HG03342 (cell line): Measurements from ENCODE around the gene SDCCAG8.
"Not testable (repeated sequence)": the region's sequence is repeated elsewhere in the genome, so short reads cannot be mapped to it uniquely, and the experiment has no call there.

Experiments used
- ATAC-seq: cut with Tn5 transposase; IDR thresholded peaks from one replicate; pipeline ENCODE4 v1.9.1; 2021; ENCODE audit warnings: mild to moderate bottlenecking, moderate library complexity; ENCODE audit not compliant: unreplicated experiment

SDCCAG8 gene

GRCh38 chr1:243255791-243256512 is at the start of gene SDCCAG8:
TSS of gene SDCCAG8 (plus strand) at chr1:243256041. CDS start at chr1:243256174, 133 bp downstream.
- peak; percentile 72 for ATAC-seq

GRCh38 chr1:243211984-243212383 is 43.9 kb upstream of the SDCCAG8 start:
- not testable (repeated sequence) for ATAC-seq

GRCh38 chr1:243213045-243213787 is 42.6 kb upstream of the SDCCAG8 start:
- ATAC-seq: no peak

GRCh38 chr1:243215276-243215875 is 40.5 kb upstream of the SDCCAG8 start:
- not testable (repeated sequence) for ATAC-seq

- no peak for ATAC-seq
Observed at GRCh38 chr1:243216741-243217140, 39.1 kb upstream of the SDCCAG8 start.

- no peak for ATAC-seq
Observed at GRCh38 chr1:243217349-243217748, 38.5 kb upstream of the SDCCAG8 start.

GRCh38 chr1:243218059-243218458 is 37.8 kb upstream of the SDCCAG8 start:
- ATAC-seq: no peak

- ATAC-seq: no peak
Observed at GRCh38 chr1:243227622-243228021, 28.2 kb upstream of the SDCCAG8 start.

- ATAC-seq: no peak
Observed at GRCh38 chr1:243229526-243229925, 26.3 kb upstream of the SDCCAG8 start.

GRCh38 chr1:243230914-243231313 is 24.9 kb upstream of the SDCCAG8 start:
- no peak for ATAC-seq

GRCh38 chr1:243233908-243234307 is 21.9 kb upstream of the SDCCAG8 start:
- no peak for ATAC-seq

- no peak for ATAC-seq
Observed at GRCh38 chr1:243234978-243235647, 20.7 kb upstream of the SDCCAG8 start.

- peak; percentile 64 for ATAC-seq
Observed at GRCh38 chr1:243236604-243237252, 19.1 kb upstream of the SDCCAG8 start.

- peak; percentile 40 for ATAC-seq
Observed at GRCh38 chr1:243244432-243244841, 11.4 kb upstream of the SDCCAG8 start.

GRCh38 chr1:243246916-243247315 is 8.9 kb upstream of the SDCCAG8 start:
- no peak for ATAC-seq

- ATAC-seq: no peak
Observed at GRCh38 chr1:243247901-243248300, 7.9 kb upstream of the SDCCAG8 start.

- ATAC-seq: no peak
Observed at GRCh38 chr1:243249214-243249613, 6.6 kb upstream of the SDCCAG8 start.

- ATAC-seq: no peak
Observed at GRCh38 chr1:243250102-243250501, 5.7 kb upstream of the SDCCAG8 start.

- ATAC-seq: no peak
Observed at GRCh38 chr1:243251539-243251938, 4.3 kb upstream of the SDCCAG8 start.

GRCh38 chr1:243253211-243253925 is 2.5 kb upstream of the SDCCAG8 start:
- ATAC-seq: no peak
